ENCODE data around the gene FARS2. TPM values are rescaled to one million over a fixed set of nuclear protein-coding genes. Genes with fewer than 3 reads are reported as not detected.

Gene FARS2
- total and polyA plus RNA-seq, 2 donors (not counting 1 experiment from before 2014, with no cell fraction given) = 33.0 to 35.5 TPM

DNA sequence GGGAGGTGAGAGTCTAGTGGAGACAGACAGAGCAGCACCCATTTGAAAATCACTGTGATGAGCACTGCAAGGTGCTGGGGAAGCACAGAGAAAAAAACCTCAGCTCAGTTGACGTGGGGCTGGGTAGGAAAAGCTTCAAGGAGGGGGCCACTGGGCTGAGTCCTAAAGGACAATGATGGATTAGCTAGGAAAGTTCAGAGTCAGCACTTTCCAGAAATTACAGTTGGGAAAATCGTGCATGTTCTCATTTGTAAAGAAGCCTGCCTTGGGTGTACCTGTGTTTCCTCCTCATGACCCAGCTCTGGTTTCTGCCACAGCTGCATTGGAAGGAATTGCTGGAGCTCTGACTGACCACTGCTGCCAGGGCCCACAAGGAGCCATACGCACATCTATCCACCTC, 221.3 kb downstream of the FARS2 start:
- no peaks in the 10 kb centered on the region for H4K20me1 ChIP-seq (ENCODE audit: control insufficient read depth, insufficient read depth, low read length, poor library complexity, severe bottlenecking)
- no peak overlapping the region for H3K4me2 ChIP-seq (replicated peaks; ENCODE audit: low read depth, low read length, poor library complexity, severe bottlenecking)
- H3K9ac ChIP-seq (ENCODE audit: low read length) = no peak overlapping the region
- H3K27ac ChIP-seq (ENCODE audit: low read length in 2 of 2) = no peak overlapping the region
- intact Hi-C loops (cut with micrococcal nuclease) = no loop called here
- ChIA-PET CTCF (interaction anchor here (0.6 to 4.4 kb wide), 2 partner anchors 12 to 1176 kb away, joined by 5 to 25 read pairs; no protein-coding TSS in a partner anchor), POLR2A (no interaction called here)
- no peaks in the 10 kb centered on the region for H3K4me1 ChIP-seq (ENCODE audit: control insufficient read depth in 2 of 2, insufficient read depth in 2 of 2, low read length in 2 of 2)
- DNase-seq (no peak), ATAC-seq (ENCODE audit: low read depth) (no peak)
- no peak overlapping the region for H2AFZ ChIP-seq (ENCODE audit: insufficient read depth, low read depth, low read length, poor library complexity, severe bottlenecking)
- peaks cover 5% of the 10 kb centered on the region for H3K4me1 Mint-ChIP-seq
- no peaks in the 10 kb centered on the region for H3K27me3 ChIP-seq (replicated peaks in 1 of 4; ENCODE audit: control extremely low read depth in 1 of 4, control insufficient read depth in 3 of 4, insufficient read depth in 4 of 4, low read length in 3 of 4)
- 100% methylated on average over 2 of the region's 3 CpGs for WGBS (ENCODE audit: insufficient coverage)
- no peaks in the 10 kb centered on the region for H3K9me3 Mint-ChIP-seq (ENCODE audit: insufficient read depth)
- TF ChIP-seq EZH2 (IDR thresholded peaks at IDR 0.05; ENCODE audit: borderline replicate concordance, insufficient read depth, low read depth, low read length, poor library complexity, severe bottlenecking) = no peak
- TF ChIP-seq, protein P1, sequence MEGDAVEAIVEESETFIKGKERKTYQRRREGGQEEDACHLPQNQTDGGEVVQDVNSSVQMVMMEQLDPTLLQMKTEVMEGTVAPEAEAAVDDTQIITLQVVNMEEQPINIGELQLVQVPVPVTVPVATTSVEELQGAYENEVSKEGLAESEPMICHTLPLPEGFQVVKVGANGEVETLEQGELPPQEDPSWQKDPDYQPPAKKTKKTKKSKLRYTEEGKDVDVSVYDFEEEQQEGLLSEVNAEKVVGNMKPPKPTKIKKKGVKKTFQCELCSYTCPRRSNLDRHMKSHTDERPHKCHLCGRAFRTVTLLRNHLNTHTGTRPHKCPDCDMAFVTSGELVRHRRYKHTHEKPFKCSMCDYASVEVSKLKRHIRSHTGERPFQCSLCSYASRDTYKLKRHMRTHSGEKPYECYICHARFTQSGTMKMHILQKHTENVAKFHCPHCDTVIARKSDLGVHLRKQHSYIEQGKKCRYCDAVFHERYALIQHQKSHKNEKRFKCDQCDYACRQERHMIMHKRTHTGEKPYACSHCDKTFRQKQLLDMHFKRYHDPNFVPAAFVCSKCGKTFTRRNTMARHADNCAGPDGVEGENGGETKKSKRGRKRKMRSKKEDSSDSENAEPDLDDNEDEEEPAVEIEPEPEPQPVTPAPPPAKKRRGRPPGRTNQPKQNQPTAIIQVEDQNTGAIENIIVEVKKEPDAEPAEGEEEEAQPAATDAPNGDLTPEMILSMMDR (IDR thresholded peaks at IDR 0.05) = no peak
- H3K36me3 ChIP-seq (replicated peaks in 1 of 2; ENCODE audit: control extremely low read depth in 1 of 2, control insufficient read depth in 1 of 2, extremely low read depth in 1 of 2, insufficient read depth in 2 of 2, low read length in 1 of 2) = no peaks in the 10 kb centered on the region
- H3K4me3 ChIP-seq (ENCODE audit: control extremely low read depth in 1 of 5, extremely low read depth in 1 of 5, insufficient read depth in 1 of 5, low read depth in 2 of 5, low read length in 4 of 5) = no peak overlapping the region
- no peaks in the 10 kb centered on the region for H3K79me2 ChIP-seq (ENCODE audit: control insufficient read depth, insufficient read depth, low read length)
- H3K27me3 Mint-ChIP-seq = no peaks in the 10 kb centered on the region
- H3K27ac Mint-ChIP-seq = no peak overlapping the region
- no peaks in the 10 kb centered on the region for H3K9me3 ChIP-seq (ENCODE audit: control extremely low read depth in 1 of 3, control insufficient read depth in 2 of 3, insufficient read depth in 1 of 3, low read length in 2 of 3)
- no peak overlapping the region for H3K4me3 Mint-ChIP-seq

DNA sequence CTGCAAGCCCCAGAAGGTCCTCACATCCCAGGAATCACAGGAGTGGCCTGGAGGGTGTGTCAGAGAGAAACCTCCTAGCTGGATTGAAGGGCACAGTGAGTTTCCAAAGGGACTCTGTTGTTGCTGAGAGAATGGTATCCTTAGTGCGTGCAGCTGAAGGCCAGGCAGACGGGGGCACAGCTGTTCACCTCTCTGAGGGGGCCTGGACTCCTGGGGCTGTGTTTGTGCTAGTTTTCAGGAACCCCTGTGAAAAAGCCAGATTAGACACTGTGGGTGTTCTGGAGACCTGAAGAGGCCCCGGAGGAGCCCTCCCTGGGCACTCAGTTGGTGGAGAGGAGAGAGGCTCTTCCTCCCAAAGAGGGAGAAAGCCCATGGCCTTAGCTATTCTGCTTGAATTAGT, 223.4 kb downstream of the FARS2 start:
- Mint-ChIP-seq H3K9me3 (ENCODE audit: insufficient read depth) (no peaks in the 10 kb centered on the region), H3K4me3 (no peak overlapping the region), H3K27ac (no peak overlapping the region), H3K4me1 (peaks cover 5% of the 10 kb centered on the region), H3K27me3 (no peaks in the 10 kb centered on the region)
- Histone ChIP-seq H2AFZ (ENCODE audit: insufficient read depth, low read depth, low read length, poor library complexity, severe bottlenecking) (no peak overlapping the region), H3K4me1 (ENCODE audit: control insufficient read depth in 2 of 2, insufficient read depth in 2 of 2, low read length in 2 of 2) (no peaks in the 10 kb centered on the region), H3K4me2 (replicated peaks; ENCODE audit: low read depth, low read length, poor library complexity, severe bottlenecking) (no peak overlapping the region), H4K20me1 (ENCODE audit: control insufficient read depth, insufficient read depth, low read length, poor library complexity, severe bottlenecking) (no peaks in the 10 kb centered on the region), H3K9ac (ENCODE audit: low read length) (no peak overlapping the region), H3K79me2 (ENCODE audit: control insufficient read depth, insufficient read depth, low read length) (no peaks in the 10 kb centered on the region), H3K36me3 (replicated peaks in 1 of 2; ENCODE audit: control extremely low read depth in 1 of 2, control insufficient read depth in 1 of 2, extremely low read depth in 1 of 2, insufficient read depth in 2 of 2, low read length in 1 of 2) (no peaks in the 10 kb centered on the region), H3K4me3 (ENCODE audit: control extremely low read depth in 1 of 5, extremely low read depth in 1 of 5, insufficient read depth in 1 of 5, low read depth in 2 of 5, low read length in 4 of 5) (no peak overlapping the region), H3K27me3 (replicated peaks in 1 of 4; ENCODE audit: control extremely low read depth in 1 of 4, control insufficient read depth in 3 of 4, insufficient read depth in 4 of 4, low read length in 3 of 4) (no peaks in the 10 kb centered on the region), H3K27ac (ENCODE audit: low read length in 2 of 2) (no peak overlapping the region), H3K9me3 (ENCODE audit: control extremely low read depth in 1 of 3, control insufficient read depth in 2 of 3, insufficient read depth in 1 of 3, low read length in 2 of 3) (no peaks in the 10 kb centered on the region)
- ChIA-PET CTCF (no interaction called here), POLR2A (no interaction called here)
- DNase-seq (no peak), ATAC-seq (ENCODE audit: low read depth) (no peak)
- intact Hi-C loops (cut with micrococcal nuclease) = no loop called here
- WGBS (ENCODE audit: insufficient coverage) = 97% methylated on average over 3 of the region's 3 CpGs
- TF ChIP-seq, protein P1 (IDR thresholded peaks at IDR 0.05) = no peak
- no peak for TF ChIP-seq EZH2 (IDR thresholded peaks at IDR 0.05; ENCODE audit: borderline replicate concordance, insufficient read depth, low read depth, low read length, poor library complexity, severe bottlenecking)
